ENCODE measurements around the gene PCSK6.
"Not testable (repeated sequence)": the region's sequence is repeated elsewhere in the genome, so short reads cannot be mapped to it uniquely, and the experiment has no call there.

Gene PCSK6

GRCh38 chr15:101458158-101458900 lies 31.2 kb downstream of the PCSK6 start:
- no peak overlapping the region for H3K4me3 ChIP-seq (replicated peaks; ENCODE audit: low read depth, low read length)
- DNase-seq (ENCODE audit: low read depth), result no peak
- TF ChIP-seq CTCF (IDR thresholded peaks at IDR 0.05; ENCODE audit: low read length, missing control alignments), result no peak

GRCh38 chr15:101457696-101458095 lies 31.8 kb downstream of the PCSK6 start:
- DNase-seq (ENCODE audit: low read depth), result no peak
- H3K4me3 ChIP-seq (replicated peaks; ENCODE audit: low read depth, low read length), result no peak overlapping the region
- TF ChIP-seq CTCF (IDR thresholded peaks at IDR 0.05; ENCODE audit: low read length, missing control alignments), result no peak

GRCh38 chr15:101456057-101456739 lies 33.3 kb downstream of the PCSK6 start:
- H3K4me3 ChIP-seq (replicated peaks; ENCODE audit: low read depth, low read length), result no peak overlapping the region
- no peak for TF ChIP-seq CTCF (IDR thresholded peaks at IDR 0.05; ENCODE audit: low read length, missing control alignments)
- DNase-seq (ENCODE audit: low read depth), result no peak

- no peak for DNase-seq (ENCODE audit: low read depth)
- no peak for TF ChIP-seq CTCF (IDR thresholded peaks at IDR 0.05; ENCODE audit: low read length, missing control alignments)
- H3K4me3 ChIP-seq (replicated peaks; ENCODE audit: low read depth, low read length), result no peak overlapping the region
These were observed 34.0 kb downstream of the PCSK6 start for GRCh38 chr15:101455291-101456025.

- H3K4me3 ChIP-seq (replicated peaks; ENCODE audit: low read depth, low read length), result not testable (repeated sequence)
These were observed 34.7 kb downstream of the PCSK6 start for GRCh38 chr15:101454781-101455180.

GRCh38 chr15:101454365-101454764 lies 35.1 kb downstream of the PCSK6 start:
- no peak for DNase-seq (ENCODE audit: low read depth)
- no peak for TF ChIP-seq CTCF (IDR thresholded peaks at IDR 0.05; ENCODE audit: low read length, missing control alignments)
- no peak overlapping the region for H3K4me3 ChIP-seq (replicated peaks; ENCODE audit: low read depth, low read length)

More at GRCh38 chr15:101454781-101455180, 34.7 kb downstream of the PCSK6 start:
- not testable (repeated sequence) for DNase-seq (ENCODE audit: low read depth)

Measured in fibroblast of pulmonary artery (primary cell).